GM06990 (cell line): ENCODE results near the gene NEK8.

ENCODE experiments used
- DNase-seq: peaks from one replicate; pipeline ENCODE4 v3.0.0-alpha.2; 2011; ENCODE audit not compliant: insufficient read length; ENCODE audit errors: extremely low read depth
- H3K27me3 ChIP-seq: replicated peaks from 2 replicates; pipeline ENCODE4 v1.6.0; 2011; ENCODE audit warnings: low read length; ENCODE audit not compliant: control insufficient read depth, insufficient read depth
- H3K36me3 ChIP-seq: 2 replicates; pipeline ENCODE4 v1.5.1; 2011; ENCODE audit warnings: low read length; ENCODE audit not compliant: control insufficient read depth, insufficient read depth
- H3K4me3 ChIP-seq: replicated peaks from 2 replicates; pipeline ENCODE4 v1.5.1; 2011; ENCODE audit warnings: low read depth, mild to moderate bottlenecking, control low read depth, low read length
- CTCF ChIP-seq: IDR thresholded peaks from 2 replicates; pipeline ENCODE4 v1.5.1; 2011; ENCODE audit warnings: low read length, control low read depth, mild to moderate bottlenecking, inconsistent platforms; ENCODE audit not compliant: insufficient read depth, poor library complexity, severe bottlenecking

NEK8 gene

GRCh38 chr17:28738680-28739384, 10.2 kb downstream of the NEK8 start:
- peak; percentile 81 for DNase-seq
- H3K36me3 ChIP-seq, result peaks cover 2% of the 10 kb centered on the region
- TF ChIP-seq CTCF, result no peak
- peak overlapping the region; percentile 35 for H3K4me3 ChIP-seq
- no peaks in the 10 kb centered on the region for H3K27me3 ChIP-seq

- Histone ChIP-seq H3K4me3 (no peak overlapping the region), H3K27me3 (no peaks in the 10 kb centered on the region), H3K36me3 (peaks cover 3% of the 10 kb centered on the region)
- no peak for TF ChIP-seq CTCF
- DNase-seq, result no peak
Measured at GRCh38 chr17:28740406-28741357, 12.1 kb downstream of the NEK8 start.

GRCh38 chr17:28741358-28742349, 13.1 kb downstream of the NEK8 start:
- H3K36me3 ChIP-seq, result peaks cover 12% of the 10 kb centered on the region
- TF ChIP-seq CTCF, result no peak
- DNase-seq, result peak; percentile 71
- H3K27me3 ChIP-seq, result no peaks in the 10 kb centered on the region
- no peak overlapping the region for H3K4me3 ChIP-seq

- Histone ChIP-seq H3K27me3 (no peaks in the 10 kb centered on the region), H3K36me3 (peaks cover 30% of the 10 kb centered on the region), H3K4me3 (peak within 1 kb of the TSS; percentile 72)
- no peak for TF ChIP-seq CTCF
- peak; percentile 91 for DNase-seq
Measured at GRCh38 chr17:28743243-28744103, 14.9 kb downstream of the NEK8 start, which contains the start of gene TRAF4. Gene TRAF4 (plus strand): TSS chr17:28744011. CDS start chr17:28744113, 102 bp downstream.
